ENCODE data around the gene AVPI1. TPM values are rescaled to one million over a fixed set of nuclear protein-coding genes. Genes with fewer than 3 reads are reported as not detected.

AVPI1 gene
- total RNA-seq, 2 donors from 2014 or later = 9.5 to 25.6 TPM

GRCh38 chr10:97666992-97667391 is 20.0 kb downstream of the AVPI1 start:
- H3K36me3 ChIP-seq = peaks cover 44% of the 10 kb centered on the region
- no peak overlapping the region for H3K27ac ChIP-seq
- TF ChIP-seq CTCF (IDR thresholded peaks at IDR 0.05) = no peak
- no peaks in the 10 kb centered on the region for H3K9me3 ChIP-seq
- H3K4me3 ChIP-seq = no peak overlapping the region
- DNase-seq (ENCODE audit: low spot score) (no peak), ATAC-seq (ENCODE audit: insufficient number of reproducible peaks, low FRiP score, low read depth) (no peak)
- H3K4me1 ChIP-seq (ENCODE audit: control insufficient read depth in 1 of 2, low read depth in 2 of 2) = no peaks in the 10 kb centered on the region
- H3K27me3 ChIP-seq (replicated peaks; ENCODE audit: insufficient read depth) = no peaks in the 10 kb centered on the region

GRCh38 chr10:97664282-97664850 is 22.7 kb downstream of the AVPI1 start:
- no peaks in the 10 kb centered on the region for H3K9me3 ChIP-seq
- H3K4me3 ChIP-seq = no peak overlapping the region
- H3K27me3 ChIP-seq (replicated peaks; ENCODE audit: insufficient read depth) = no peaks in the 10 kb centered on the region
- ATAC-seq (ENCODE audit: insufficient number of reproducible peaks, low FRiP score, low read depth) (no peak), DNase-seq (ENCODE audit: low spot score) (no peak)
- no peak for TF ChIP-seq CTCF (IDR thresholded peaks at IDR 0.05)
- H3K4me1 ChIP-seq (ENCODE audit: control insufficient read depth in 1 of 2, low read depth in 2 of 2) = no peaks in the 10 kb centered on the region
- peaks cover 42% of the 10 kb centered on the region for H3K36me3 ChIP-seq
- H3K27ac ChIP-seq = no peak overlapping the region

GRCh38 chr10:97659589-97659988 is 27.5 kb downstream of the AVPI1 start:
- Histone ChIP-seq H3K9me3 (no peaks in the 10 kb centered on the region), H3K27ac (no peak overlapping the region), H3K4me3 (no peak overlapping the region), H3K27me3 (replicated peaks; ENCODE audit: insufficient read depth) (no peaks in the 10 kb centered on the region), H3K36me3 (peaks cover 18% of the 10 kb centered on the region), H3K4me1 (ENCODE audit: control insufficient read depth in 1 of 2, low read depth in 2 of 2) (no peaks in the 10 kb centered on the region)
- ATAC-seq (ENCODE audit: insufficient number of reproducible peaks, low FRiP score, low read depth) (no peak), DNase-seq (ENCODE audit: low spot score) (no peak)
- no peak for TF ChIP-seq CTCF (IDR thresholded peaks at IDR 0.05)

GRCh38 chr10:97656777-97657176 is 30.3 kb downstream of the AVPI1 start:
- no peak for TF ChIP-seq CTCF (IDR thresholded peaks at IDR 0.05)
- Histone ChIP-seq H3K27me3 (replicated peaks; ENCODE audit: insufficient read depth) (no peaks in the 10 kb centered on the region), H3K9me3 (no peaks in the 10 kb centered on the region), H3K27ac (no peak overlapping the region), H3K36me3 (peaks cover 13% of the 10 kb centered on the region), H3K4me3 (no peak overlapping the region), H3K4me1 (ENCODE audit: control insufficient read depth in 1 of 2, low read depth in 2 of 2) (no peaks in the 10 kb centered on the region)
- ATAC-seq (ENCODE audit: insufficient number of reproducible peaks, low FRiP score, low read depth) (no peak), DNase-seq (ENCODE audit: low spot score) (no peak)

GRCh38 chr10:97651773-97652172 is 35.3 kb downstream of the AVPI1 start:
- peaks cover 18% of the 10 kb centered on the region for H3K36me3 ChIP-seq
- no peaks in the 10 kb centered on the region for H3K9me3 ChIP-seq
- peaks cover 10 to 27% of the 10 kb centered on the region in 2 donors for H3K4me1 ChIP-seq (ENCODE audit: control insufficient read depth in 1 of 2, low read depth in 2 of 2)
- no peak overlapping the region for H3K4me3 ChIP-seq
- no peak overlapping the region for H3K27ac ChIP-seq
- DNase-seq (ENCODE audit: low spot score) (no peak), ATAC-seq (ENCODE audit: insufficient number of reproducible peaks, low FRiP score, low read depth) (no peak)
- TF ChIP-seq CTCF (IDR thresholded peaks at IDR 0.05) = no peak
- H3K27me3 ChIP-seq (replicated peaks; ENCODE audit: insufficient read depth) = no peaks in the 10 kb centered on the region

Data from thoracic aorta (tissue), 2 donors.